Neural cell (in vitro differentiated cells): ENCODE measurements around the gene KRTAP5-4. TPM values are rescaled to one million over a fixed set of nuclear protein-coding genes. Genes with fewer than 3 reads are reported as not detected.
"Not testable (repeated sequence)": the region's sequence is repeated elsewhere in the genome, so short reads cannot be mapped to it uniquely, and the experiment has no call there.

Source experiments
- H2AFZ ChIP-seq: fragments of 200-600, 300-800 bp; sonication (generic), shearing (Covaris generic); 2 replicates; pipeline ENCODE4 v1.6.0; 2014; ENCODE audit warnings: low read depth, mild to moderate bottlenecking, antibody characterized with exemption, low read length, moderate library complexity
- H3F3A ChIP-seq: fragments of 200-600 bp; shearing (Covaris generic); 2 replicates; pipeline ENCODE4 v1.6.1; 2016; ENCODE audit warnings: mild to moderate bottlenecking, moderate library complexity, mixed read lengths, antibody characterized with exemption, low read length; ENCODE audit not compliant: insufficient read depth, poor library complexity, severe bottlenecking
- H3K27ac ChIP-seq: fragments of 200-600, 300-800 bp; sonication (generic), shearing (Covaris generic); 2 replicates; pipeline ENCODE4 v1.5.1; 2014; ENCODE audit warnings: mild to moderate bottlenecking, low read length, moderate library complexity
- H3K27me3 ChIP-seq: fragments of 300-800, 200-600 bp; sonication (generic), shearing (Covaris generic); 2 replicates; pipeline ENCODE4 v1.6.0; 2014; ENCODE audit warnings: mild to moderate bottlenecking, low read depth, low read length, moderate library complexity; ENCODE audit not compliant: insufficient read depth
- H3K36me3 ChIP-seq: fragments of 300-800, 200-600 bp; sonication (generic), shearing (Covaris generic); 2 replicates; pipeline ENCODE4 v1.5.1; 2014; ENCODE audit warnings: mild to moderate bottlenecking, antibody characterized with exemption, low read length, moderate library complexity; ENCODE audit not compliant: insufficient read depth
- H3K4me2 ChIP-seq: fragments of 300-800, 200-600 bp; sonication (generic), shearing (Covaris generic); 2 replicates; pipeline ENCODE4 v1.6.0; 2014; ENCODE audit warnings: mild to moderate bottlenecking, low read length
- H3K4me3 ChIP-seq: fragments of 300-800, 200-600 bp; sonication (generic), shearing (Covaris generic); 2 replicates; pipeline ENCODE4 v1.5.1; 2014; ENCODE audit warnings: mild to moderate bottlenecking, low read length, moderate library complexity
- H3K79me2 ChIP-seq: fragments of 200-600 bp; shearing (Covaris generic); replicated peaks from 2 replicates; pipeline ENCODE4 v1.6.0; 2014; ENCODE audit warnings: mild to moderate bottlenecking, low read length, moderate library complexity; ENCODE audit not compliant: insufficient read depth
- H3K9ac ChIP-seq: fragments of 300-800, 200-600 bp; sonication (generic), shearing (Covaris generic); 2 replicates; pipeline ENCODE4 v1.6.1; 2016; ENCODE audit warnings: mild to moderate bottlenecking, low read length, mixed read lengths
- H3K9me2 ChIP-seq: fragments of 200-600 bp; shearing (Covaris generic); 2 replicates; pipeline ENCODE4 v1.6.1; 2016; ENCODE audit warnings: mild to moderate bottlenecking, low read length, mixed read lengths; ENCODE audit not compliant: insufficient read depth
- H3K9me3 ChIP-seq: fragments of 200-600, 300-800 bp; sonication (generic), shearing (Covaris generic); 2 replicates; pipeline ENCODE4 v1.6.1; 2016; ENCODE audit warnings: mild to moderate bottlenecking, mixed run types, low read length, moderate library complexity, mixed read lengths
- H4K20me1 ChIP-seq: fragments of 200-600 bp; shearing (Covaris generic); 2 replicates; pipeline ENCODE4 v1.6.1; 2016; ENCODE audit warnings: mild to moderate bottlenecking, mixed run types; ENCODE audit not compliant: insufficient read depth
- EP300 ChIP-seq: fragments of 450-650 bp; conservative IDR thresholded peaks from 2 replicates; pipeline ENCODE4 v1.6.1; 2014; ENCODE audit warnings: antibody characterized with exemption, mild to moderate bottlenecking, moderate library complexity; ENCODE audit not compliant: poor library complexity, severe bottlenecking
- EZH2 ChIP-seq: fragments of 200-600, 300-800 bp; shearing (Covaris generic), sonication (generic); IDR thresholded peaks from 2 replicates; pipeline ENCODE4 v1.6.1; 2014; ENCODE audit warnings: antibody characterized with exemption, low read length, borderline replicate concordance, mild to moderate bottlenecking; ENCODE audit not compliant: insufficient read depth, poor library complexity, severe bottlenecking
- MXI1 ChIP-seq: fragments of 450-650 bp; conservative IDR thresholded peaks from 2 replicates; pipeline ENCODE4 v1.6.1; 2014; ENCODE audit warnings: antibody characterized with exemption, mild to moderate bottlenecking; ENCODE audit not compliant: poor library complexity, severe bottlenecking
- POLR2AphosphoS5 ChIP-seq: IDR thresholded peaks from 2 replicates; pipeline ENCODE4 v1.6.1; 2012
- RAD21 ChIP-seq: fragments of 450-650 bp; conservative IDR thresholded peaks from 2 replicates; pipeline ENCODE4 v1.6.1; 2014; ENCODE audit warnings: antibody characterized with exemption, mild to moderate bottlenecking, moderate library complexity
- SMC3 ChIP-seq: fragments of 450-650 bp; conservative IDR thresholded peaks from 2 replicates; pipeline ENCODE4 v1.6.1; 2014; ENCODE audit warnings: antibody characterized with exemption, mild to moderate bottlenecking, moderate library complexity; ENCODE audit not compliant: poor library complexity
- TAF1 ChIP-seq: IDR thresholded peaks from 2 replicates; pipeline ENCODE4 v1.6.1; 2012; ENCODE audit warnings: low read depth
- polyA plus RNA-seq: library from polyadenylated mRNA; depleted of rRNA; stranded (reverse); fragments of >200 nt; gene quantifications from 2 replicates; pipeline ENCODE4 v1.2.3, GENCODE V29; 2014
- TF ChIP-seq, protein P1 (sequence below): IDR thresholded peaks from 2 replicates; pipeline ENCODE4 v1.6.1; 2012; ENCODE audit warnings: borderline replicate concordance
- TF ChIP-seq, protein P2 (sequence below): fragments of 450-650 bp; IDR thresholded peaks from 2 replicates; pipeline ENCODE4 v1.5.1; 2014; ENCODE audit warnings: antibody characterized with exemption, mild to moderate bottlenecking, moderate library complexity; ENCODE audit not compliant: poor library complexity, severe bottlenecking

The KRTAP5-4 gene
- polyA plus RNA-seq, 1 donor from 2014 or later, result not detected

DNA sequence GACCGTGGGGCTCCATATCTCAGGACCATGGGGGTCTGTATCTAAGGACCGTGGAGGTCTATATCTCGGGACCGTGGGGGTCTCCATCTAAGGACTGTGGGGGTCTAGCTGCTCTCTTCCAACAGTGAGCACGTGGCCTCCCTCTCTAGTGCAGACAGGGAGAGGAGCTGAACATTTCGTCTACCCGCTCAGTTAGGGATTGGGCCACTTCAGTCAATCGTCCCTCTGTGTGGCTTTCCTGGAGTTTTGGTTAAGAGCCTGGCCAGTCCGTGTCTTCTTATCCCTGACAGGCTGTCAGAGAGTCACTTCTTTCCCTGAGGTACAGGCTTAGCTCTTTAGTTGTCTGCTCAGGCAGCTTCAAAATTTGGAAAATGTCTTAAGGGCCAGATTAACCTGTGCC, 40.0 kb downstream of the KRTAP5-4 start:
- no peaks in the 10 kb centered on the region for H3K36me3 ChIP-seq
- H3K4me3 ChIP-seq, result no peak overlapping the region
- no peak overlapping the region for H3K4me2 ChIP-seq
- peaks cover 3% of the 10 kb centered on the region for H3K9me3 ChIP-seq
- H4K20me1 ChIP-seq, result no peaks in the 10 kb centered on the region
- H3K9me2 ChIP-seq, result no peaks in the 10 kb centered on the region
- no peak overlapping the region for H3K9ac ChIP-seq
- H3K27me3 ChIP-seq, result no peaks in the 10 kb centered on the region
- H3K79me2 ChIP-seq, result no peaks in the 10 kb centered on the region
- no peak overlapping the region for H2AFZ ChIP-seq
- no peak overlapping the region for H3K27ac ChIP-seq
- no peak for TF ChIP-seq EP300
- H3F3A ChIP-seq, result no peaks in the 10 kb centered on the region

DNA sequence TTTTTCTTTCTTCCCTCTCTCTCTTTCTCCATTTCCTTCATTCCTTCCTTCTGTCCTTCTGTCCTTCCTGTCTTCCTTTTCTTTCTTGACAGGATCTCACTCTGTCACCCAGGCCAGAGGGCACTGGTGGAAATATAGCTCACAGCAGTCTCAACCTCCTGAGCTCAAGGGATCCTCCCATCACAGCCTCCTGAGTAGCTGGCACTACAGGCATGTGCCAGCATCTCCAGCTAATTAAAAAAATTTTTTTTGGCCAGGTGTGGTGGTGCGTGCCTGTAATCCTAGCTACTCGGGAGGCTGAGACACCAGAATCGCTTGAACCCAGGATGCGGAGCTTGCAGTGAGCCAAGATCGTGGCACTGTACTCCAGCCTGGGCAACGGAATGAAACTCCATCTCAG, 45.1 kb downstream of the KRTAP5-4 start:
- Histone ChIP-seq H3F3A (peaks cover 4% of the 10 kb centered on the region), H3K9ac (no peak overlapping the region)
- no peak for TF ChIP-seq TAF1
- no peak for TF ChIP-seq POLR2AphosphoS5
- TF ChIP-seq MXI1, result no peak
- TF ChIP-seq, protein P1, sequence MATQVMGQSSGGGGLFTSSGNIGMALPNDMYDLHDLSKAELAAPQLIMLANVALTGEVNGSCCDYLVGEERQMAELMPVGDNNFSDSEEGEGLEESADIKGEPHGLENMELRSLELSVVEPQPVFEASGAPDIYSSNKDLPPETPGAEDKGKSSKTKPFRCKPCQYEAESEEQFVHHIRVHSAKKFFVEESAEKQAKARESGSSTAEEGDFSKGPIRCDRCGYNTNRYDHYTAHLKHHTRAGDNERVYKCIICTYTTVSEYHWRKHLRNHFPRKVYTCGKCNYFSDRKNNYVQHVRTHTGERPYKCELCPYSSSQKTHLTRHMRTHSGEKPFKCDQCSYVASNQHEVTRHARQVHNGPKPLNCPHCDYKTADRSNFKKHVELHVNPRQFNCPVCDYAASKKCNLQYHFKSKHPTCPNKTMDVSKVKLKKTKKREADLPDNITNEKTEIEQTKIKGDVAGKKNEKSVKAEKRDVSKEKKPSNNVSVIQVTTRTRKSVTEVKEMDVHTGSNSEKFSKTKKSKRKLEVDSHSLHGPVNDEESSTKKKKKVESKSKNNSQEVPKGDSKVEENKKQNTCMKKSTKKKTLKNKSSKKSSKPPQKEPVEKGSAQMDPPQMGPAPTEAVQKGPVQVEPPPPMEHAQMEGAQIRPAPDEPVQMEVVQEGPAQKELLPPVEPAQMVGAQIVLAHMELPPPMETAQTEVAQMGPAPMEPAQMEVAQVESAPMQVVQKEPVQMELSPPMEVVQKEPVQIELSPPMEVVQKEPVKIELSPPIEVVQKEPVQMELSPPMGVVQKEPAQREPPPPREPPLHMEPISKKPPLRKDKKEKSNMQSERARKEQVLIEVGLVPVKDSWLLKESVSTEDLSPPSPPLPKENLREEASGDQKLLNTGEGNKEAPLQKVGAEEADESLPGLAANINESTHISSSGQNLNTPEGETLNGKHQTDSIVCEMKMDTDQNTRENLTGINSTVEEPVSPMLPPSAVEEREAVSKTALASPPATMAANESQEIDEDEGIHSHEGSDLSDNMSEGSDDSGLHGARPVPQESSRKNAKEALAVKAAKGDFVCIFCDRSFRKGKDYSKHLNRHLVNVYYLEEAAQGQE, result no peak
- TF ChIP-seq EZH2, result no peak
- TF ChIP-seq EP300, result no peak
- TF ChIP-seq, protein P2, sequence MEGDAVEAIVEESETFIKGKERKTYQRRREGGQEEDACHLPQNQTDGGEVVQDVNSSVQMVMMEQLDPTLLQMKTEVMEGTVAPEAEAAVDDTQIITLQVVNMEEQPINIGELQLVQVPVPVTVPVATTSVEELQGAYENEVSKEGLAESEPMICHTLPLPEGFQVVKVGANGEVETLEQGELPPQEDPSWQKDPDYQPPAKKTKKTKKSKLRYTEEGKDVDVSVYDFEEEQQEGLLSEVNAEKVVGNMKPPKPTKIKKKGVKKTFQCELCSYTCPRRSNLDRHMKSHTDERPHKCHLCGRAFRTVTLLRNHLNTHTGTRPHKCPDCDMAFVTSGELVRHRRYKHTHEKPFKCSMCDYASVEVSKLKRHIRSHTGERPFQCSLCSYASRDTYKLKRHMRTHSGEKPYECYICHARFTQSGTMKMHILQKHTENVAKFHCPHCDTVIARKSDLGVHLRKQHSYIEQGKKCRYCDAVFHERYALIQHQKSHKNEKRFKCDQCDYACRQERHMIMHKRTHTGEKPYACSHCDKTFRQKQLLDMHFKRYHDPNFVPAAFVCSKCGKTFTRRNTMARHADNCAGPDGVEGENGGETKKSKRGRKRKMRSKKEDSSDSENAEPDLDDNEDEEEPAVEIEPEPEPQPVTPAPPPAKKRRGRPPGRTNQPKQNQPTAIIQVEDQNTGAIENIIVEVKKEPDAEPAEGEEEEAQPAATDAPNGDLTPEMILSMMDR, result no peak
- TF ChIP-seq SMC3, result no peak
- no peak for TF ChIP-seq RAD21

DNA sequence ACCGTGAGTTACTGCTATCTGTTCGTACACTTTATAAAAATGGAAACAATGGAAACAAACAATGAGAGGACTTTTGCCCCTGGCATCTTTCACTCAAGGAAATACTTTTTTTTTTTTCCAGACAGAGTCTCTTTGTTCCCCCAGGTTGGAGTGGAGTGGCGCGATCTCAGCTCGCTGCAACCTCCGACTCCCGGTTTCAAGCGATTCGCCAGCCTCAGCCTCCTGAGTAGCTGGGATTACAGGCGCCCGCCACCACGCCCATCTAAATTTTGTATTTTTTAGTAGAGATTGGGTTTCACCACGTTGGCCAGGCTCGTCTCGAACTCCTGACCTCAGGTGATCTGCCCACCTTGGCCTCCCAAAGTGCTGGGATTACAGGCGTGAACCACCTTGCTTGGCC, 46.2 kb downstream of the KRTAP5-4 start:
- H3K9ac ChIP-seq, H2AFZ ChIP-seq, H3K27ac ChIP-seq, H4K20me1 ChIP-seq, H3K9me2 ChIP-seq, H3K36me3 ChIP-seq, H3F3A ChIP-seq, H3K9me3 ChIP-seq, H3K4me2 ChIP-seq, H3K27me3 ChIP-seq: not testable (repeated sequence)
- Histone ChIP-seq H3K4me3 (peak overlapping the region; percentile 97), H3K79me2 (peaks cover 26% of the 10 kb centered on the region)

More for the DNA sequence above, 45.1 kb downstream of the KRTAP5-4 start:
- H3K4me2 ChIP-seq, result no peak overlapping the region
- H3K4me3 ChIP-seq, result no peak overlapping the region
- no peak overlapping the region for H3K27ac ChIP-seq
- H3K9me3 ChIP-seq, result peaks cover 3% of the 10 kb centered on the region
- peaks cover 9% of the 10 kb centered on the region for H3K27me3 ChIP-seq
- H4K20me1 ChIP-seq, result no peaks in the 10 kb centered on the region
- no peaks in the 10 kb centered on the region for H3K36me3 ChIP-seq
- peaks cover 18% of the 10 kb centered on the region for H3K79me2 ChIP-seq
- H2AFZ ChIP-seq, result no peak overlapping the region
- H3K9me2 ChIP-seq, result no peaks in the 10 kb centered on the region
